ENCODE data around the gene CUBN.

DNA sequence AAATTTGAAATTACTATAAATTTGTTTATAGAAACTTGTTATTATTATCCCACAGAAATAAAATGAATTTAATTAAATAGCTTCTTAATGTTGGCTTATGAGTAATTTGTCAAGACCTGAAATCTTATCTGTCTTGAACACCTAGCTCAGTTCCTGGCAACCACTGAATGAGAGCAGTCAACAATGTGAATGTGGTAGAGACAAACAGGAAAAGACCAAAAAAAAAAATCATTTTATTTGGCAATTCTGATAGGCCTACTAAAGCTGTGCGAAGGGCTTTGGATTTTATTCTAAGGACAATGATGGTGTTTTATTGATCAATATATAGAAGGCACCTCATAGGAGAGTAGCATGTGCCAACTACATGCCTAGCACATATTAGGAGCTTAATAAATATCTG is 184.6 kb downstream of the CUBN start:
- TF ChIP-seq ZNF341 (tag by site-specific recombination; IDR thresholded peaks at IDR 0.05; ENCODE audit: low read depth) (no peak), ZNF366 (tag by site-specific recombination; conservative IDR thresholded peaks at IDR 0.05) (no peak), MZF1 (tag by site-specific recombination; IDR thresholded peaks at IDR 0.05; ENCODE audit: borderline replicate concordance) (no peak), GLI4 (tag by site-specific recombination; IDR thresholded peaks at IDR 0.05) (no peak), ZNF701 (tag by site-specific recombination; IDR thresholded peaks at IDR 0.05) (no peak), SALL2 (tag by site-specific recombination; IDR thresholded peaks at IDR 0.05; ENCODE audit: borderline replicate concordance) (no peak), GFI1B (tag by site-specific recombination; IDR thresholded peaks at IDR 0.05) (no peak), ZNF404 (tag by site-specific recombination; IDR thresholded peaks at IDR 0.05) (no peak), KLF1 (tag by site-specific recombination; IDR thresholded peaks at IDR 0.05) (no peak), ZNF155 (tag by site-specific recombination; IDR thresholded peaks at IDR 0.05) (no peak)
- TF ChIP-seq, protein P1, sequence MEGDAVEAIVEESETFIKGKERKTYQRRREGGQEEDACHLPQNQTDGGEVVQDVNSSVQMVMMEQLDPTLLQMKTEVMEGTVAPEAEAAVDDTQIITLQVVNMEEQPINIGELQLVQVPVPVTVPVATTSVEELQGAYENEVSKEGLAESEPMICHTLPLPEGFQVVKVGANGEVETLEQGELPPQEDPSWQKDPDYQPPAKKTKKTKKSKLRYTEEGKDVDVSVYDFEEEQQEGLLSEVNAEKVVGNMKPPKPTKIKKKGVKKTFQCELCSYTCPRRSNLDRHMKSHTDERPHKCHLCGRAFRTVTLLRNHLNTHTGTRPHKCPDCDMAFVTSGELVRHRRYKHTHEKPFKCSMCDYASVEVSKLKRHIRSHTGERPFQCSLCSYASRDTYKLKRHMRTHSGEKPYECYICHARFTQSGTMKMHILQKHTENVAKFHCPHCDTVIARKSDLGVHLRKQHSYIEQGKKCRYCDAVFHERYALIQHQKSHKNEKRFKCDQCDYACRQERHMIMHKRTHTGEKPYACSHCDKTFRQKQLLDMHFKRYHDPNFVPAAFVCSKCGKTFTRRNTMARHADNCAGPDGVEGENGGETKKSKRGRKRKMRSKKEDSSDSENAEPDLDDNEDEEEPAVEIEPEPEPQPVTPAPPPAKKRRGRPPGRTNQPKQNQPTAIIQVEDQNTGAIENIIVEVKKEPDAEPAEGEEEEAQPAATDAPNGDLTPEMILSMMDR (tag by site-specific recombination; IDR thresholded peaks at IDR 0.05), result no peak
- TF ChIP-seq, protein P2, sequence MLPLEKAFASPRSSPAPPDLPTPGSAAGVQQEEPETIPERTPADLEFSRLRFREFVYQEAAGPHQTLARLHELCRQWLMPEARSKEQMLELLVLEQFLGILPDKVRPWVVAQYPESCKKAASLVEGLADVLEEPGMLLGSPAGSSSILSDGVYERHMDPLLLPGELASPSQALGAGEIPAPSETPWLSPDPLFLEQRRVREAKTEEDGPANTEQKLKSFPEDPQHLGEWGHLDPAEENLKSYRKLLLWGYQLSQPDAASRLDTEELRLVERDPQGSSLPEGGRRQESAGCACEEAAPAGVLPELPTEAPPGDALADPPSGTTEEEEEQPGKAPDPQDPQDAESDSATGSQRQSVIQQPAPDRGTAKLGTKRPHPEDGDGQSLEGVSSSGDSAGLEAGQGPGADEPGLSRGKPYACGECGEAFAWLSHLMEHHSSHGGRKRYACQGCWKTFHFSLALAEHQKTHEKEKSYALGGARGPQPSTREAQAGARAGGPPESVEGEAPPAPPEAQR (tag by site-specific recombination; IDR thresholded peaks at IDR 0.05), result no peak
- TF ChIP-seq, protein P3, sequence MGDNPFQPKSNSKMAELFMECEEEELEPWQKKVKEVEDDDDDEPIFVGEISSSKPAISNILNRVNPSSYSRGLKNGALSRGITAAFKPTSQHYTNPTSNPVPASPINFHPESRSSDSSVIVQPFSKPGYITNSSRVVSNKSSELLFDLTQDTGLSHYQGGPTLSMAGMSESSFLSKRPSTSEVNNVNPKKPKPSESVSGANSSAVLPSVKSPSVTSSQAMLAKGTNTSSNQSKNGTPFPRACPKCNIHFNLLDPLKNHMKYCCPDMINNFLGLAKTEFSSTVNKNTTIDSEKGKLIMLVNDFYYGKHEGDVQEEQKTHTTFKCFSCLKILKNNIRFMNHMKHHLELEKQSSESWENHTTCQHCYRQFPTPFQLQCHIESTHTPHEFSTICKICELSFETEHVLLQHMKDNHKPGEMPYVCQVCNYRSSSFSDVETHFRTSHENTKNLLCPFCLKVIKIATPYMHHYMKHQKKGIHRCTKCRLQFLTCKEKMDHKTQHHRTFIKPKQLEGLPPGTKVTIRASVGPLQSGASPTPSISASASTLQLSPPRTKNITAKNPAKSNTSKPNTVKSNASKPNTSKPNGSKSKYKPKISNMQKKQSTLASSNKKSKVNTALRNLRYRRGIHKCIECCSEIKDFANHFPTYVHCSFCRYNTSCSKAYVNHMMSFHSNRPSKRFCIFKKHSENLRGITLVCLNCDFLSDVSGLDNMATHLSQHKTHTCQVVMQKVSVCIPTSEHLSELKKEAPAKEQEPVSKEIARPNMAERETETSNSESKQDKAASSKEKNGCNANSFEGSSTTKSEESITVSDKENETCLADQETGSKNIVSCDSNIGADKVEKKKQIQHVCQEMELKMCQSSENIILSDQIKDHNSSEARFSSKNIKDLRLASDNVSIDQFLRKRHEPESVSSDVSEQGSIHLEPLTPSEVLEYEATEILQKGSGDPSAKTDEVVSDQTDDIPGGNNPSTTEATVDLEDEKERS (tag by site-specific recombination; IDR thresholded peaks at IDR 0.05), result no peak
